SK-N-SH treated with all-trans-retinoic acid at 6 μM for 48 hours (cell line): ENCODE measurements around the gene TMC4.

Experiments
- ATAC-seq: fragments of 200-7000 bp; cut with Tn5 transposase; 3 replicates; pipeline ENCODE4 v1.9.1; 2020; ENCODE audit warnings: mild to moderate bottlenecking, moderate library complexity
- ARNTL ChIP-seq: fragments of 450-650 bp; formaldehyde crosslinking; IDR thresholded peaks from 2 replicates; pipeline ENCODE4 v1.5.0; 2020; ENCODE audit warnings: low read depth, mild to moderate bottlenecking, moderate library complexity, borderline replicate concordance
- BACH2 ChIP-seq: fragments of 250-450 bp; sonication (Bioruptor Pico); IDR thresholded peaks from 2 replicates; pipeline ENCODE4 v1.9.0; 2021; ENCODE audit warnings: mild to moderate bottlenecking, borderline replicate concordance
- ESRRG ChIP-seq: fragments of 250-450 bp; sonication (Bioruptor Pico); IDR thresholded peaks from 2 replicates; pipeline ENCODE4 v1.6.1; 2021; ENCODE audit warnings: mild to moderate bottlenecking
- GLIS3 ChIP-seq: fragments of 250-450 bp; sonication (Bioruptor Pico); IDR thresholded peaks from 2 replicates; pipeline ENCODE4 v1.5.0; 2020; ENCODE audit warnings: mild to moderate bottlenecking, moderate library complexity
- ISL1 ChIP-seq: fragments of 250-450 bp; sonication (Bioruptor Pico); IDR thresholded peaks from 2 replicates; pipeline ENCODE4 v2.1.2; 2022; ENCODE audit warnings: mild to moderate bottlenecking, moderate library complexity
- OSR1 ChIP-seq: fragments of 250-450 bp; sonication (Bioruptor Pico); IDR thresholded peaks from 2 replicates; pipeline ENCODE4 v1.8.0; 2022; ENCODE audit warnings: moderate library complexity, mild to moderate bottlenecking, inconsistent platforms
- PPARA ChIP-seq: fragments of 250-450 bp; sonication (Bioruptor Pico); IDR thresholded peaks from 2 replicates; pipeline ENCODE4 v1.5.0; 2020; ENCODE audit warnings: mild to moderate bottlenecking, borderline replicate concordance
- RARB ChIP-seq: fragments of 250-450 bp; sonication (Bioruptor Pico); IDR thresholded peaks from 2 replicates; pipeline ENCODE4 v1.8.0; 2021; ENCODE audit warnings: mild to moderate bottlenecking, moderate library complexity
- TCF4 ChIP-seq: fragments of 250-450 bp; sonication (Bioruptor Pico); IDR thresholded peaks from 2 replicates; pipeline ENCODE4 v1.8.0; 2021; ENCODE audit warnings: mild to moderate bottlenecking, moderate library complexity, borderline replicate concordance
- TOX ChIP-seq: fragments of 250-450 bp; sonication (Bioruptor Pico); IDR thresholded peaks from 2 replicates; pipeline ENCODE4 v1.8.0; 2021; ENCODE audit warnings: mild to moderate bottlenecking, moderate library complexity, borderline replicate concordance
- TSHZ2 ChIP-seq: fragments of 250-450 bp; sonication (Bioruptor Pico); IDR thresholded peaks from 2 replicates; pipeline ENCODE4 v1.5.0; 2020; ENCODE audit warnings: mild to moderate bottlenecking, moderate library complexity
- ZC3H10 ChIP-seq: fragments of 250-450 bp; sonication (Bioruptor Pico); IDR thresholded peaks from 2 replicates; pipeline ENCODE4 v1.5.1; 2021; ENCODE audit warnings: mild to moderate bottlenecking, moderate library complexity
- ZFP3 ChIP-seq: fragments of 250-450 bp; sonication (Bioruptor Pico); IDR thresholded peaks from 2 replicates; pipeline ENCODE4 v1.5.0; 2020; ENCODE audit warnings: mild to moderate bottlenecking, moderate library complexity
- ZNF565 ChIP-seq: fragments of 450-650 bp; formaldehyde crosslinking; conservative IDR thresholded peaks from 2 replicates; pipeline ENCODE4 v1.5.0; 2020; ENCODE audit warnings: low read depth, mild to moderate bottlenecking, moderate library complexity
- ZNF70 ChIP-seq: fragments of 450-650 bp; formaldehyde crosslinking; IDR thresholded peaks from 2 replicates; pipeline ENCODE4 v1.5.0; 2020; ENCODE audit warnings: mild to moderate bottlenecking, moderate library complexity
- ZNF8 ChIP-seq: fragments of 450-650 bp; formaldehyde crosslinking; IDR thresholded peaks from 2 replicates; pipeline ENCODE4 v1.5.0; 2020; ENCODE audit warnings: mild to moderate bottlenecking, moderate library complexity
- TF ChIP-seq, protein P1 (sequence below): fragments of 250-450 bp; sonication (Bioruptor Pico); IDR thresholded peaks from 2 replicates; pipeline ENCODE4 v1.5.1; 2020; ENCODE audit warnings: low read depth, mild to moderate bottlenecking, moderate library complexity
- TF ChIP-seq, protein P2 (sequence below): fragments of 250-450 bp; sonication (Bioruptor Pico); IDR thresholded peaks from 2 replicates; pipeline ENCODE4 v1.8.0; 2020; ENCODE audit warnings: mild to moderate bottlenecking, moderate library complexity, borderline replicate concordance
- TF ChIP-seq, protein P3 (sequence below): fragments of 250-450 bp; sonication (Bioruptor Pico); IDR thresholded peaks from 2 replicates; pipeline ENCODE4 v1.8.0; 2021; ENCODE audit warnings: low read depth, mild to moderate bottlenecking, moderate library complexity, borderline replicate concordance

Gene TMC4

DNA sequence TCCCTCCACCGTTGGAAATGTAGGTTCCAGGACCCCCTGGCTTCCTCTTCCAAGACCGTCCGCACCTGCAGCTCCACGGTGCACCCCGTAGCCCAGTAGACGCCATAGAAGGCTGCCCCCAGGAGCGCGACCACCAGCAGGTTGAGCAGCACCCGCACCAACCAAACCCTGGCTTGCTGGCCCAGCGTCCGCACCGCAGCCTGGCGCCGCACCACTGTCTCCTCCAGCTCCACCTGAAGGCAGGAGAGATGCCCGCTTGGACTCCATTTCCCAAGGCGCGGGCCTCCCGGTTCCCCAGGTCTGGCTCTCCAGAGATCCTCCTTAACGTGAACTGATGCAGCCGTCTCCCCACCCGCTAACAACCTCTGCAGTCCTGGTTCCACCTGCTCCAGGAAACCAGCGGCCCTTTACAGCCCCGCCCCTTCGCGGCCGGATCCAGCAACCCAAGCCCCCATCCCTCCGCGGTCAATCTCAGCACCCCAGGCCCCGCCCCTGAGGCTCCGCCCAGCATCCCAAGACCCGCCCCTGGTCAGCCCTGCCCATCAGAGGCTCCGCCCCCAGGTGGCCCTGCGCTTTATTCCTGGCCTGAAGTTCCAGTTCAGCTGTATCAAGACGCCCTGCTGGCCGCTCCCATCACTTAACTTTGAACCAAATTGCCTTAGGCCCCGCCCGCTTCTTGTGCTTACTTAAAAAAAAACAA lies 8.4 kb downstream of the TMC4 start:
- ATAC-seq: no peak
- TF ChIP-seq PPARA (CRISPR knock-in tag) (no peak), ARNTL (CRISPR knock-in tag) (no peak), RARB (no peak), TCF4 (no peak), GLIS3 (CRISPR knock-in tag) (no peak), ZNF8 (CRISPR knock-in tag) (no peak), OSR1 (CRISPR knock-in tag) (no peak), ESRRG (CRISPR knock-in tag) (no peak), TSHZ2 (CRISPR knock-in tag) (no peak), ZNF70 (CRISPR knock-in tag) (no peak), ISL1 (no peak), ZNF565 (CRISPR knock-in tag) (no peak), BACH2 (CRISPR knock-in tag) (no peak), TOX (CRISPR knock-in tag) (no peak), ZFP3 (CRISPR knock-in tag) (no peak)
- TF ChIP-seq, protein P1, sequence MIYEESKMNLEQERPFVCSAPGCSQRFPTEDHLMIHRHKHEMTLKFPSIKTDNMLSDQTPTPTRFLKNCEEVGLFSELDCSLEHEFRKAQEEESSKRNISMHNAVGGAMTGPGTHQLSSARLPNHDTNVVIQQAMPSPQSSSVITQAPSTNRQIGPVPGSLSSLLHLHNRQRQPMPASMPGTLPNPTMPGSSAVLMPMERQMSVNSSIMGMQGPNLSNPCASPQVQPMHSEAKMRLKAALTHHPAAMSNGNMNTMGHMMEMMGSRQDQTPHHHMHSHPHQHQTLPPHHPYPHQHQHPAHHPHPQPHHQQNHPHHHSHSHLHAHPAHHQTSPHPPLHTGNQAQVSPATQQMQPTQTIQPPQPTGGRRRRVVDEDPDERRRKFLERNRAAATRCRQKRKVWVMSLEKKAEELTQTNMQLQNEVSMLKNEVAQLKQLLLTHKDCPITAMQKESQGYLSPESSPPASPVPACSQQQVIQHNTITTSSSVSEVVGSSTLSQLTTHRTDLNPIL (CRISPR knock-in tag): no peak
- TF ChIP-seq, protein P2, sequence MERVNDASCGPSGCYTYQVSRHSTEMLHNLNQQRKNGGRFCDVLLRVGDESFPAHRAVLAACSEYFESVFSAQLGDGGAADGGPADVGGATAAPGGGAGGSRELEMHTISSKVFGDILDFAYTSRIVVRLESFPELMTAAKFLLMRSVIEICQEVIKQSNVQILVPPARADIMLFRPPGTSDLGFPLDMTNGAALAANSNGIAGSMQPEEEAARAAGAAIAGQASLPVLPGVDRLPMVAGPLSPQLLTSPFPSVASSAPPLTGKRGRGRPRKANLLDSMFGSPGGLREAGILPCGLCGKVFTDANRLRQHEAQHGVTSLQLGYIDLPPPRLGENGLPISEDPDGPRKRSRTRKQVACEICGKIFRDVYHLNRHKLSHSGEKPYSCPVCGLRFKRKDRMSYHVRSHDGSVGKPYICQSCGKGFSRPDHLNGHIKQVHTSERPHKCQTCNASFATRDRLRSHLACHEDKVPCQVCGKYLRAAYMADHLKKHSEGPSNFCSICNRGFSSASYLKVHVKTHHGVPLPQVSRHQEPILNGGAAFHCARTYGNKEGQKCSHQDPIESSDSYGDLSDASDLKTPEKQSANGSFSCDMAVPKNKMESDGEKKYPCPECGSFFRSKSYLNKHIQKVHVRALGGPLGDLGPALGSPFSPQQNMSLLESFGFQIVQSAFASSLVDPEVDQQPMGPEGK (CRISPR knock-in tag): no peak

DNA sequence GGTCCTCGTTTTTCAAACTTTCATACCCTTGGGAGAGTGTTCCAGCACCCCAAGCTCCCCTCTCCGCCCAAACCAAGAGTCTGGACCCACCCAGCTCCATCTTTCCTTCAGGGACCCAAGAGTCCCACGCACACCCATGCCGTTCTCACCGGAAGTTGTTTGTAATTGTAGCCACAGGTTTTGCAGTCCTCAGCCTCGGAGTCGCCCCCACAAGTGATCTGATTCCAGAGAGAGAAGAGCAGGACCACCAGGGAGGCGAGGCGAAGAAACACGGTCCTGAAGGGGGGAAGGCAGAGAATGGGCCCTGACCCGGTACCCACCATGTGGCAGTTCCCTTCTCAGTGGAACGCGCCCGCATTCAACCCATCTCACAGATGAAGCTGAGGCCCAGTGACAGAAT lies 10.1 kb downstream of the TMC4 start:
- TF ChIP-seq ESRRG (CRISPR knock-in tag) (no peak), GLIS3 (CRISPR knock-in tag) (no peak), ZNF565 (CRISPR knock-in tag) (no peak), ZNF70 (CRISPR knock-in tag) (no peak), ZC3H10 (no peak), TSHZ2 (CRISPR knock-in tag) (no peak)
- TF ChIP-seq, protein P3, sequence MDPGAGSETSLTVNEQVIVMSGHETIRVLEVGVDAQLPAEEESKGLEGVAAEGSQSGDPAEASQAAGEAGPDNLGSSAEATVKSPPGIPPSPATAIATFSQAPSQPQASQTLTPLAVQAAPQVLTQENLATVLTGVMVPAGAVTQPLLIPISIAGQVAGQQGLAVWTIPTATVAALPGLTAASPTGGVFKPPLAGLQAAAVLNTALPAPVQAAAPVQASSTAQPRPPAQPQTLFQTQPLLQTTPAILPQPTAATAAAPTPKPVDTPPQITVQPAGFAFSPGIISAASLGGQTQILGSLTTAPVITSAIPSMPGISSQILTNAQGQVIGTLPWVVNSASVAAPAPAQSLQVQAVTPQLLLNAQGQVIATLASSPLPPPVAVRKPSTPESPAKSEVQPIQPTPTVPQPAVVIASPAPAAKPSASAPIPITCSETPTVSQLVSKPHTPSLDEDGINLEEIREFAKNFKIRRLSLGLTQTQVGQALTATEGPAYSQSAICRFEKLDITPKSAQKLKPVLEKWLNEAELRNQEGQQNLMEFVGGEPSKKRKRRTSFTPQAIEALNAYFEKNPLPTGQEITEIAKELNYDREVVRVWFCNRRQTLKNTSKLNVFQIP: no peak
- TF ChIP-seq, all 23 proteins: peak for 0
- no peak for ATAC-seq
